Bronchial epithelial cell (primary cell): ENCODE measurements around the gene SLC29A4. TPM values are rescaled to one million over a fixed set of nuclear protein-coding genes. Genes with fewer than 3 reads are reported as not detected.
"Not testable (repeated sequence)": the region's sequence is repeated elsewhere in the genome, so short reads cannot be mapped to it uniquely, and the experiment has no call there.

ENCODE experiments used
- DNase-seq: peaks from one replicate; pipeline ENCODE4 v3.0.0-alpha.2; 2010; ENCODE audit warnings: low read depth
- FAIRE-seq: peaks from 2 replicates; lab custom pipeline; 2011; peaks lifted over from hg19 to GRCh38; lab: Jason Lieb, UNC
- H3K27me3 ChIP-seq: 2 replicates; pipeline ENCODE4 v1.5.1; 2011; ENCODE audit warnings: low read length; ENCODE audit not compliant: control insufficient read depth, insufficient read depth
- H3K36me3 ChIP-seq: 2 replicates; pipeline ENCODE4 v1.5.1; 2011; ENCODE audit warnings: low read length; ENCODE audit not compliant: control insufficient read depth, insufficient read depth
- H3K4me3 ChIP-seq: 2 replicates; pipeline ENCODE4 v1.5.1; 2011; ENCODE audit warnings: mild to moderate bottlenecking, low read depth, low read length, control low read depth
- total RNA-seq: library from RNA; depleted of rRNA; stranded (reverse); fragments of >200 nt; gene quantifications from 2 replicates; pipeline ENCODE4 v1.2.1, GENCODE V29; 2014
- TF ChIP-seq, protein P1 (sequence below): IDR thresholded peaks from 2 replicates; pipeline ENCODE4 v1.5.1; 2011; ENCODE audit warnings: mild to moderate bottlenecking, moderate library complexity, low read length, control low read depth, inconsistent platforms; ENCODE audit not compliant: insufficient read depth, severe bottlenecking

Gene SLC29A4
- total RNA-seq, 1 donor from 2014 or later = 9.5 TPM

DNA sequence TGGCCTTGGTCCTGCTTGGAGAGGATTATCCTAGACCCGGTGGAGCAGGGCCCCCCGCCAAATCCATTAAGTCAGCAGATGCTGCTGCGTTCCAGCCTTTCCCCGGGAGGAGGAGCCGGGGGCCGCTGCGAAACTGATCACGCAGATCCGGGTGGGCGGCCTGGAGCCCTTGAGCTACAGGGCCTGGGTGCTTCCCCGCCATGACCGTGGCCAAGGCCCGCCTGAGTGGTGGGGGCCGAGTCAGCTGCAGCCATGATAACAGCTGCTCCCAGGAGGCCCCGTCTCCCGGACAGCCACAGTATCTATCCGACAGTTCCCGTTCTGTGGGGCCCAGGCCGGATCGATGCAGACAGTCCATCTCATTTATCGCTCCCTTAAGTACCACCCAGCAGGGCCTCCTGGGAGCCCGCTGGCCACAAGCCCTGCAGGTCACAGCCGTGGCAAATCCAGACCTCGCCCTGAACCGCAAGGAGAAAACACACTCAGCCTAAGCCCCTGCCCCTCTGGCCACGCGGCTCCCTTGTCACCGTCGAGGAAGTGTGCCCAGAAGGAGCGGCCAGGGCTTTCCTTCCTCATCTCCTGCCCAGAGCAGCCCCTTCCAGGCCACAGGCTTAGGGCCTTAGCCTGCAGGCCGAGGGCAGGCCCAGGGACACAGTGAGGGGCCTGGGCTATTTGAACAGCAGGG is 34.4 kb upstream of the SLC29A4 start:
- Histone ChIP-seq H3K36me3 (no peaks in the 10 kb centered on the region), H3K27me3 (no peaks in the 10 kb centered on the region)

DNA sequence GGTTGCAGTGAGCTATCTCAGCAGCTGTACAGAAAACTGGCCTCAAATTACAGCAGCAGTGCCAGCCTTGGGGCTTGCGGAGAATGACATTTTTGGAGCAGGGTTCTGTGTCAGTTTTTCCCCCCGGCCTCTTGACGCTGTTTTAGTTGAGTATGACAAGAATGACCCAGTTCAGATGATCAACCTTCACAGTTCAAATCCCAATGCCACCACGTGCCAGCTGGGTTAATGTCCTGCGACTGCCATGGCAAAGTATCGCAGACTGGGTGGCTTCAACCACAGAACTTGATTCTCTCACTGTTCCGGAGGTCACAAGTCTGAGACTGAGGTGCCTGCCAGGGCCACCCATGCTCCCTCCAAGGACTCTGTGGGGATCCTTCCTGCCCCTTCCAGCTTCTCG is 32.0 kb upstream of the SLC29A4 start:
- H3K36me3 ChIP-seq, H3K4me3 ChIP-seq, H3K27me3 ChIP-seq, FAIRE-seq, DNase-seq: not testable (repeated sequence)

More for the DNA sequence above, 34.4 kb upstream of the SLC29A4 start:
- TF ChIP-seq, protein P1, sequence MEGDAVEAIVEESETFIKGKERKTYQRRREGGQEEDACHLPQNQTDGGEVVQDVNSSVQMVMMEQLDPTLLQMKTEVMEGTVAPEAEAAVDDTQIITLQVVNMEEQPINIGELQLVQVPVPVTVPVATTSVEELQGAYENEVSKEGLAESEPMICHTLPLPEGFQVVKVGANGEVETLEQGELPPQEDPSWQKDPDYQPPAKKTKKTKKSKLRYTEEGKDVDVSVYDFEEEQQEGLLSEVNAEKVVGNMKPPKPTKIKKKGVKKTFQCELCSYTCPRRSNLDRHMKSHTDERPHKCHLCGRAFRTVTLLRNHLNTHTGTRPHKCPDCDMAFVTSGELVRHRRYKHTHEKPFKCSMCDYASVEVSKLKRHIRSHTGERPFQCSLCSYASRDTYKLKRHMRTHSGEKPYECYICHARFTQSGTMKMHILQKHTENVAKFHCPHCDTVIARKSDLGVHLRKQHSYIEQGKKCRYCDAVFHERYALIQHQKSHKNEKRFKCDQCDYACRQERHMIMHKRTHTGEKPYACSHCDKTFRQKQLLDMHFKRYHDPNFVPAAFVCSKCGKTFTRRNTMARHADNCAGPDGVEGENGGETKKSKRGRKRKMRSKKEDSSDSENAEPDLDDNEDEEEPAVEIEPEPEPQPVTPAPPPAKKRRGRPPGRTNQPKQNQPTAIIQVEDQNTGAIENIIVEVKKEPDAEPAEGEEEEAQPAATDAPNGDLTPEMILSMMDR = no peak
- H3K4me3 ChIP-seq = no peak overlapping the region
- no peak for FAIRE-seq
- DNase-seq = no peak

DNA sequence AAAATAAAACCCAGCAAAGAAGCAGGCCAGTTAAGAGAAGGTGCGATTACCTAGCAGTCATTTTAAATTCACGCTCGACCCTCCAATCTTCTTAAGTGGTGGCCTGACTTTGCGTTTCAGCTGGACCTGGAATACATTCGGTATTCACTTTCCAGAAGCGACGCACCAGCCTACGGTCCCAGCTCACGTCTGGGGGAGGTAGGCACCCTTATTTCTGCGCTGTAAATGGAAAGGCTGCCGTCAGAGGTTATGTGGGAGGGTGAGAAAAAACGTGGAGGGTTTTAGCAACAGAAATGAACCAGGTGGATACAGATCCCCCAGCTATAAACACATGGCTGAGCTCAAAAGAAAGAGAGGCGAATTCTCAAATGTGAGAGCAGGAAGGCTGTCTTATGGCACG is 29.2 kb upstream of the SLC29A4 start:
- H3K27me3 ChIP-seq, H3K4me3 ChIP-seq, H3K36me3 ChIP-seq, DNase-seq, FAIRE-seq: not testable (repeated sequence)

DNA sequence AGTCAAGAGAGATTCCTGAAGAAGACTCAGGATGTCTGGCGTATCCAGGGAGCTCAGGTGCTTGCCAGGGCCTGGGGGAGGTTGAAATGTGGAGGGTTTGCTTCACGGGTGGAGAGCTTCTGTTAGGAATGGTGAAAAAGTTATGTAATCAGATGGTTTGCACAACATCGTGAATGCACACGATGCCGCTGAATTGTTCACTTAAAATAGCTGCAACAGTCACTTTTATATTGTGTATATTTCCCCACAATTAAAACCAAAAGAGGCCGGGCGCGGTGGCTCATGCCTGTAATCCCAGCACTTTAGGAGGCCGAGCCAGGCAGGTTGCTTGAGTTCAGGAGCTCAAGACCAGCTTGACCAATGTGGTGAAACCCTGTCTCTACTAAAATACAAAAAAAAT is 28.4 kb upstream of the SLC29A4 start:
- H3K27me3 ChIP-seq, FAIRE-seq, H3K4me3 ChIP-seq, DNase-seq, H3K36me3 ChIP-seq: not testable (repeated sequence)

DNA sequence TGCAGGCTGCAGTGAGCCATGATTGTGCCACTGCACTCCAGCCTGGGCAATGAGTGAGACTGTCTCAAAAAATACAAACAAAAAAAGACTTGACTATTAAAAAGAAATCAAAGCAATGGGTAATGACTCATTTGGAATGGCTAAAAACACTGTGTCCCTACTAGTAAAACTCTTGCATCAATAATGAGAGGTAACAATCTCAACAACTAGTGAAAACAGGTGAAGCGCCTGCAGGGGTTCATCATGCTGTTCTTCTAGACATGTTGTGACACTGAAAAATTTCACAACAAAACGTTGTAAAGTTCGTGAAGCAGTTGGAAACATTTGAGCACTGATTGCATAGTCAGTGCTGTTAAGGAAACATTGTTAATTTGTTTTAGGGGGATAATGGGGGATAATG is 26.9 kb upstream of the SLC29A4 start:
- FAIRE-seq (no peak), DNase-seq (peak; percentile 69)
- TF ChIP-seq, protein P1 = no peak
- H3K4me3 ChIP-seq = no peak overlapping the region
- H3K36me3 ChIP-seq = no peaks in the 10 kb centered on the region
- H3K27me3 ChIP-seq = no peaks in the 10 kb centered on the region

DNA sequence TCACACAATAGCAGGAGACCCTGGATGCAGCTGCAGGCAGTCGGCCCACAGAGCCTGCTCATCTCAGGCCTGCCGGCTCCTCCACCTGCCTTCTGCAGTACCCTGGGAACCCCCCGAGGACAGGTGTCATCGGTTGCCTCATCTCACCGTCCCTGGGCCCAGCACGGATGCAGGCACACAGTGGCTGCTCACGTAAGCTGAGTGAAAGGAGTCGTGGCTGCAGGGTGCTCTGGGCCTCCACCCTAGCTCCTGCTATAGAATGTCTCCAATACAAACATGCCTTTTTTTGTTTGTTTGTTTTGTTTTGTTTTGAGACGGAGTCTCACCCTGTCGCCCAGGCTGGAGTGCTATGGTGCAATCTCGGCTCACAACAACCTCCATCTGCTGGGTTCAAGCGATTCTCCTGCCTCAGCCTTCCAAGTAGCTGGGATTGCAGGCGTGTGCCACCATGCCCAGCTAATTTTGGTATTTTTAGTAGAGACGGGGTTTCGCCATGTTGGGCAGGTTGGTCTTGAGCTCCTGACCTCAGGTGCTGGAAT is 22.1 kb upstream of the SLC29A4 start:
- H3K36me3 ChIP-seq, DNase-seq, FAIRE-seq: not testable (repeated sequence)

DNA sequence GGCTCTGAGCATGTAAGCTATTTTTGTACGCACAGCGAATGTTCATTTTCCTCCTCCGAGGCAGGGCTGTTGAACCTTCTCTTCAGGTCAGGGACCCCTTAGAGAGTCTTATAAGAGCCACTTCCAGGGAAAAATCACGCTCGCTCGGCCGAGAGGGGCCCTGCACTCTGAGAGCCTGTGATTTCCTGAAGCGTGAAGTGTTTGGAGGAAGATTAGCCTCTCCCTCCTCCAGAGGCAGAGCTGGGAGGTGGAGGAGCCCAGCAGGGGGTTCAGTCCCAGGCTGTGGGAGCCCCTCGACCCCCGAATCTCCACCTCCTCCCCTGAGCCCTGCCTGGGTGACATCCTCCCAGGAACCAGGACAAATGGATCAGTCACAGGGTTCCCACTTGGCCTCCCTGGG is 19.7 kb upstream of the SLC29A4 start:
- H3K27me3 ChIP-seq, H3K4me3 ChIP-seq, DNase-seq, FAIRE-seq, H3K36me3 ChIP-seq: not testable (repeated sequence)

More for the DNA sequence above, 22.1 kb upstream of the SLC29A4 start:
- H3K4me3 ChIP-seq, H3K27me3 ChIP-seq: not testable (repeated sequence)

DNA sequence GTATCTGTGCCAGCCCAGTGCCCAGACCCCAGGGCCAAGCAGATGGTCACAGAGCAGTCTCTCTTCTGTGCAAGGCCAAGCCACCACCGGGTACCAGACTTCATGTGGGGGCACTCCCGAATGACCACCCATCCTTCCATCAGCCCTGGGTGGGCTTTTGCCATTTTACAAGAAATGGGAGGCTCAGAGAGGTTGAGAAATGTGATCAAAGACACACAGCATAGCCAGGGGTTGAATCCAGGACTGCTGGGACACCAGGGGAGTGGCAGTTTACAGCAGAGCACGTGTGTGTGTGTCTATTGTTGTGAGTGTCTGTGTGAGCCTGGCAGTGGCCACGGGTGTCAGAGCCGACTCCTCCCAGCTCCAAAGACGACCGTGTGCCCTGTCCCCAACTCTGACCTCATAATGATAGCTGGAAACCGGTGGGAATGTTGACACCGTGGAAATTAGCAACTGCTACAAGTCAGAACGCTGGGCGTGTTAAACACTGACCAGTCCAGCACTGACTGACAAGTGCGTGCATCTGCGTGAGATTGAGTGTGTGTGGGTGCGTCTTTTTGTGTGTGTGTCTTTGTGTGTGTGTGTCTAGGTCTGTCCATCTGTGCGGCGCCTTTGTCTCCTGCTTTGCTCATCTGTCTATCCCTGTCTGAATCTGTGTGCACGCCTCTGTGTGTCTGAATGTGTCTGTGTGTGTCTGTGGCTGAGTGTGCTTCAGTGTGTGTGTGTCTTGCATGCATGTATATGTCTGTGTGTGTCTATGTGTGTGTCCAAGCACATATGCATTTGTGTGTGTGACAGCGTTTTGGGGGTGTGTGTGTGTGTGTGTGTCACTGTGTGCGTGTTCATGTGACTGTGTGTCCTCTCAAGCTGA is 17.2 kb upstream of the SLC29A4 start:
- H3K36me3 ChIP-seq = no peaks in the 10 kb centered on the region
- FAIRE-seq = no peak
- H3K4me3 ChIP-seq = no peak overlapping the region
- DNase-seq = no peak
- TF ChIP-seq, protein P1 = no peak
- no peaks in the 10 kb centered on the region for H3K27me3 ChIP-seq
